ENCODE data around the gene C22orf42. TPM values are rescaled to one million over a fixed set of nuclear protein-coding genes. Genes with fewer than 3 reads are reported as not detected.
A peak's percentile ranks its signal among the peaks of the same experiment; 100 is the strongest.
"Not testable (repeated sequence)": the region's sequence is repeated elsewhere in the genome, so short reads cannot be mapped to it uniquely, and the experiment has no call there.

Gene C22orf42
- total RNA-seq, 1 experiment from 2014 or later, result not detected

- H3K23ac ChIP-seq (ENCODE audit: insufficient read length, low read depth, low read length); H3K27ac Mint-ChIP-seq: not testable (repeated sequence)
These were observed 10.7 kb downstream of the C22orf42 start for GRCh38 chr22:32148372-32148771.

DNA sequence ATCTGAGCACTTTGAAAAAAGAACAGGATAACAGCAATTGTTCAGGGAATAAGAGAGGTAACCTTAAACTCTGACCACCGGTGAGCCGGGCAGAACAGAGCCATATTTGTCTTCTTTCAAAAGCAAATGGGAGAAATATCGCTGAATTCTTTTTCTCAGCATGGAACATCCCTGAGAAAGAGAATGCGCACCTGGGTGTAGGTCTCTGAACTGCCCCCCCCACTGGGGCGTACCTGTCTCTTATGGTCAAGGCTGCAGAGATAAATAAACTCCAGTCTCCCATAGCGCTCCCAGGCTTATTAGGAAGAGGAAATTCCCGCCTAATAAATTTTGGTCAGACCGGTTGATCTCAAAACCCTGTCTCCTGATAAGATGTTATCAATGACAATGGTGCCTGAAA lies 12.0 kb downstream of the C22orf42 start:
- not testable (repeated sequence) for H4K91ac ChIP-seq (ENCODE audit: insufficient read length, low read depth, low read length); H3K9me3 ChIP-seq (ENCODE audit: control insufficient read depth, low read depth, low read length); H3K14ac ChIP-seq (ENCODE audit: insufficient read depth, low read length); H3K4me2 ChIP-seq (ENCODE audit: insufficient read depth, insufficient read length, low read length); H3K18ac ChIP-seq (ENCODE audit: insufficient read length, low read depth, low read length); H2AK5ac ChIP-seq (ENCODE audit: insufficient read length, low read length); H2BK15ac ChIP-seq (ENCODE audit: low read depth, low read length); DNase-seq; H3K56ac ChIP-seq (ENCODE audit: insufficient read length, low read depth, low read length); H3K9me3 Mint-ChIP-seq; H2BK20ac ChIP-seq (ENCODE audit: low read depth, low read length, poor library complexity, severe bottlenecking); H2BK5ac ChIP-seq (ENCODE audit: insufficient read length, low read length); H4K8ac ChIP-seq (replicated peaks; ENCODE audit: insufficient read length, low read depth, low read length); H3K9ac ChIP-seq (ENCODE audit: extremely low read depth, insufficient read length, low read length); H3T11ph ChIP-seq (ENCODE audit: low read length); H3K4ac ChIP-seq (ENCODE audit: low read depth, low read length); H2AFZ ChIP-seq (ENCODE audit: low read length); H3K79me1 ChIP-seq (ENCODE audit: insufficient read depth, low read depth, low read length, poor library complexity, severe bottlenecking); H4K5ac ChIP-seq (ENCODE audit: insufficient read length, low read depth, low read length); H3K79me2 ChIP-seq (ENCODE audit: insufficient read depth, low read length); H3K23me2 ChIP-seq (ENCODE audit: insufficient read length, low read depth, low read length, poor library complexity, severe bottlenecking); H3K36me3 Mint-ChIP-seq (ENCODE audit: insufficient read depth in 1 of 3, low read depth in 3 of 3); H2BK120ac ChIP-seq (ENCODE audit: low read depth, low read length, poor library complexity, severe bottlenecking); H4K20me1 ChIP-seq (ENCODE audit: control insufficient read depth, insufficient read depth, insufficient read length); H3K4me1 ChIP-seq (ENCODE audit: insufficient read depth, low read length); H3K27me3 ChIP-seq (ENCODE audit: insufficient read depth, low read length); H3K27ac ChIP-seq (ENCODE audit: insufficient read length, low read depth, low read length); H2BK12ac ChIP-seq (ENCODE audit: insufficient read length, low read depth, low read length); H3K23ac ChIP-seq (ENCODE audit: insufficient read length, low read depth, low read length)
- peak overlapping the region in 1 of 2 experiments; percentile 16; a peak in 1 of 5 replicates for H3K4me3 Mint-ChIP-seq
- H3K27ac Mint-ChIP-seq, result peak overlapping the region in 2 of 3 experiments; percentile 67 to 93; a peak in 5 of 7 replicates
- H3K27me3 Mint-ChIP-seq (ENCODE audit: low read depth), result peaks cover 16% of the 10 kb centered on the region
- WGBS (ENCODE audit: extremely low coverage, insufficient read length, low lambda C conversion rate), result no CpG with 5 or more reads among the region's 8 CpGs
- peaks cover 18 to 21% of the 10 kb centered on the region in 2 experiments for H3K4me1 Mint-ChIP-seq

More at GRCh38 chr22:32148372-32148771, 10.7 kb downstream of the C22orf42 start:
- H3K27me3 Mint-ChIP-seq (ENCODE audit: low read depth); H3K56ac ChIP-seq (ENCODE audit: insufficient read length, low read depth, low read length); H3K9ac ChIP-seq (ENCODE audit: extremely low read depth, insufficient read length, low read length); H2BK20ac ChIP-seq (ENCODE audit: low read depth, low read length, poor library complexity, severe bottlenecking); H3T11ph ChIP-seq (ENCODE audit: low read length); H3K79me2 ChIP-seq (ENCODE audit: insufficient read depth, low read length); H4K91ac ChIP-seq (ENCODE audit: insufficient read length, low read depth, low read length); H3K27me3 ChIP-seq (ENCODE audit: insufficient read depth, low read length); H3K9me3 ChIP-seq (ENCODE audit: control insufficient read depth, low read depth, low read length); DNase-seq; H3K4me1 ChIP-seq (ENCODE audit: insufficient read depth, low read length); H2AFZ ChIP-seq (ENCODE audit: low read length); H3K4me3 Mint-ChIP-seq; H3K79me1 ChIP-seq (ENCODE audit: insufficient read depth, low read depth, low read length, poor library complexity, severe bottlenecking); H3K4me2 ChIP-seq (ENCODE audit: insufficient read depth, insufficient read length, low read length); H3K9me3 Mint-ChIP-seq; H3K23me2 ChIP-seq (ENCODE audit: insufficient read length, low read depth, low read length, poor library complexity, severe bottlenecking); H3K14ac ChIP-seq (ENCODE audit: insufficient read depth, low read length); H3K27ac ChIP-seq (ENCODE audit: insufficient read length, low read depth, low read length); H3K36me3 Mint-ChIP-seq (ENCODE audit: insufficient read depth in 1 of 3, low read depth in 3 of 3); H4K8ac ChIP-seq (replicated peaks; ENCODE audit: insufficient read length, low read depth, low read length); H2BK120ac ChIP-seq (ENCODE audit: low read depth, low read length, poor library complexity, severe bottlenecking); H4K20me1 ChIP-seq (ENCODE audit: control insufficient read depth, insufficient read depth, insufficient read length); H2AK5ac ChIP-seq (ENCODE audit: insufficient read length, low read length); H3K4ac ChIP-seq (ENCODE audit: low read depth, low read length); H2BK5ac ChIP-seq (ENCODE audit: insufficient read length, low read length); H3K18ac ChIP-seq (ENCODE audit: insufficient read length, low read depth, low read length); H2BK12ac ChIP-seq (ENCODE audit: insufficient read length, low read depth, low read length); H2BK15ac ChIP-seq (ENCODE audit: low read depth, low read length); H4K5ac ChIP-seq (ENCODE audit: insufficient read length, low read depth, low read length): not testable (repeated sequence)
- 100% methylated on average over 1 of the region's 4 CpGs for WGBS (ENCODE audit: extremely low coverage, insufficient read length, low lambda C conversion rate)
- peaks cover 18 to 21% of the 10 kb centered on the region in 2 experiments for H3K4me1 Mint-ChIP-seq

All from H9 (cell line).